HG03103 (cell line): ENCODE data around the gene ANO3.

Source experiments
- ATAC-seq: cut with Tn5 transposase; IDR thresholded peaks from one replicate; pipeline ENCODE4 v1.9.1; 2021; ENCODE audit warnings: low read depth; ENCODE audit not compliant: unreplicated experiment

Gene ANO3

GRCh38 chr11:26700574-26701235 is 368.8 kb downstream of the ANO3 start:
- ATAC-seq: no peak

GRCh38 chr11:26702406-26702805 is 370.5 kb downstream of the ANO3 start:
- ATAC-seq: no peak

GRCh38 chr11:26703411-26704191 is 371.7 kb downstream of the ANO3 start:
- no peak for ATAC-seq

GRCh38 chr11:26704249-26704648 is 372.3 kb downstream of the ANO3 start:
- ATAC-seq: no peak

- no peak for ATAC-seq
Observed at GRCh38 chr11:26706181-26706580, 374.3 kb downstream of the ANO3 start.

GRCh38 chr11:26708736-26709456 is 377.0 kb downstream of the ANO3 start:
- ATAC-seq: no peak

- no peak for ATAC-seq
Observed at GRCh38 chr11:26710489-26710888, 378.6 kb downstream of the ANO3 start.

- no peak for ATAC-seq
Observed at GRCh38 chr11:26712497-26712896, 380.6 kb downstream of the ANO3 start.
